CD4-positive, alpha-beta memory T cell (primary cell): Measurements from ENCODE around the gene ETV5. TPM values are rescaled to one million over a fixed set of nuclear protein-coding genes. Genes with fewer than 3 reads are reported as not detected.

Source experiments
- CTCF ChIA-PET: fragments of 350-600 bp; sonication (Branson Sonifier 250); formaldehyde crosslinking; loops from one replicate; lab custom pipeline; 2021; ENCODE audit warnings: inconsistent platforms; ENCODE audit not compliant: partially characterized antibody; lab: Charles Lee
- POLR2A ChIA-PET: fragments of 350-600 bp; sonication (Branson Sonifier 250); formaldehyde crosslinking; loops from one replicate; lab custom pipeline; 2021; ENCODE audit not compliant: partially characterized antibody; lab: Charles Lee
- DNase-seq, 5 donors: peaks; one replicate each; pipeline versions ENCODE4 v3.0.0 to v3.0.0-alpha.2; 2020 to 2022; ENCODE audit warnings: mixed read lengths in 1 of 5
- H3K27ac ChIP-seq: one replicate; pipeline ENCODE4 v1.7.0; 2013; ENCODE audit warnings: low read depth, low read length
- H3K27me3 ChIP-seq: 2 replicates; pipeline ENCODE4 v1.7.0; 2013; ENCODE audit warnings: mild to moderate bottlenecking, low read length, moderate library complexity; ENCODE audit not compliant: insufficient read depth
- H3K36me3 ChIP-seq: 2 replicates; pipeline ENCODE4 v1.7.0; 2013; ENCODE audit warnings: mild to moderate bottlenecking, low read length, moderate library complexity; ENCODE audit not compliant: insufficient read depth
- H3K4me1 ChIP-seq: 2 replicates; pipeline ENCODE4 v1.7.0; 2013; ENCODE audit warnings: mild to moderate bottlenecking, low read length, moderate library complexity; ENCODE audit not compliant: insufficient read depth
- H3K4me3 ChIP-seq, 2 donors: one replicate each; pipeline ENCODE4 v1.7.0; 2013; ENCODE audit warnings: low read length in 2 of 2, mild to moderate bottlenecking in 1 of 2
- H3K9me3 ChIP-seq, 2 donors: one replicate each; pipeline ENCODE4 v1.7.0; 2013; ENCODE audit warnings: low read length in 2 of 2, control low read depth in 1 of 2; ENCODE audit not compliant: control insufficient read depth in 1 of 2
- H3K27ac Mint-ChIP-seq, 7 donors: one replicate each; pipeline ENCODE4 v1.8.0; 2020 to 2021; ENCODE audit warnings: mixed read lengths in 7 of 7, mild to moderate bottlenecking in 6 of 7, inconsistent platforms in 3 of 7, moderate library complexity in 3 of 7
- H3K27me3 Mint-ChIP-seq, 2 donors: one replicate each; pipeline ENCODE4 v1.8.0; 2020 to 2021; ENCODE audit warnings: mixed read lengths in 2 of 2
- H3K36me3 Mint-ChIP-seq, 2 donors: one replicate each; pipeline ENCODE4 v1.8.0; 2020 to 2021; ENCODE audit warnings: mixed read lengths in 2 of 2, inconsistent platforms in 1 of 2, mild to moderate bottlenecking in 1 of 2
- H3K4me1 Mint-ChIP-seq, 4 donors: one replicate each; pipeline ENCODE4 v1.8.0; 2020 to 2021; ENCODE audit warnings: mixed read lengths in 4 of 4, mild to moderate bottlenecking in 1 of 4
- H3K4me3 Mint-ChIP-seq, 8 donors: one replicate each; pipeline ENCODE4 v1.8.0; 2020 to 2021; ENCODE audit warnings: mixed read lengths in 8 of 8, mild to moderate bottlenecking in 7 of 8, moderate library complexity in 6 of 8, inconsistent platforms in 3 of 8
- H3K9me3 Mint-ChIP-seq, 8 donors: one replicate each; pipeline ENCODE4 v1.8.0; 2020 to 2021; ENCODE audit warnings: mixed read lengths in 8 of 8, mild to moderate bottlenecking in 5 of 8, inconsistent platforms in 3 of 8, moderate library complexity in 1 of 8
- intact Hi-C: fragments of 100-400 bp; cut with micrococcal nuclease; formaldehyde crosslinking; loops from one replicate; pipeline ENCODE4 v1.15.1; 2023
- polyA plus RNA-seq, 2 donors: library from polyadenylated mRNA; unstranded; fragments of 300-500 nt; fragmentation: Illumina TruSeq; gene quantifications; one replicate each; pipeline ENCODE4 v1.2.3, GENCODE V29; 2021
- total RNA-seq, 2 experiments: library from RNA; stranded (reverse); gene quantifications; one replicate each; pipeline ENCODE4 v1.2.3, GENCODE V29; 2021

Gene ETV5
- total and polyA plus RNA-seq, 4 experiments from 2014 or later: 0.81 to 1.1 TPM; not detected in 2

GRCh38 chr3:185998136-185998535 is 110.8 kb downstream of the ETV5 start:
- Histone ChIP-seq H3K27ac (no peak overlapping the region), H3K27me3 (no peaks in the 10 kb centered on the region), H3K36me3 (no peaks in the 10 kb centered on the region), H3K4me3 (no peak overlapping the region), H3K4me1 (no peaks in the 10 kb centered on the region), H3K9me3 (no peaks in the 10 kb centered on the region)
- Mint-ChIP-seq H3K27ac (no peak overlapping the region), H3K4me3 (no peak overlapping the region), H3K9me3 (no peaks in the 10 kb centered on the region), H3K4me1 (no peaks in the 10 kb centered on the region), H3K27me3 (peaks cover 9 to 14% of the 10 kb centered on the region in 2 donors), H3K36me3 (no peaks in the 10 kb centered on the region)
- DNase-seq: no peak
- CTCF ChIA-PET: no interaction called here
- intact Hi-C loops: no loop called here
- POLR2A ChIA-PET: no interaction called here

DNA sequence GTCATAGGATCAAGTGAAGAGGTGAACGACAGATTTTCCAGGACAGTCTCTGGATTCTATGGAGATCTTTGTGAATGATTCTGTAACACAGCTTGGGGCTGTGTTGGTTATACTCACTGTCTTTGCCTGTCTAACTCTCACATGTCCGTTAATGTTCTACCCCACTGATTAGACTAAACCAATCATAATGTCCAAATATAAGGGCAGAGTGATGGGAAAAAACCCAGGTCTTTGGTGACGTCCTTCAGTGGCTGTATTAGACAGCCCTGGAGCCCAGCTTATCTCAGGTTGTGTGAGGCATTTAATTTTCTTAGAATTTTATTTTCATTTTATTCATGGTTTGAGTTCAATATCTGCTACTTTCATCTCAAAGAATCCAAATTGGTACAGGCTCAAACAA is 111.8 kb downstream of the ETV5 start:
- Histone ChIP-seq H3K27me3 (no peaks in the 10 kb centered on the region), H3K9me3 (no peaks in the 10 kb centered on the region), H3K4me1 (no peaks in the 10 kb centered on the region), H3K27ac (no peak overlapping the region), H3K4me3 (no peak overlapping the region), H3K36me3 (no peaks in the 10 kb centered on the region)
- no peak overlapping the region for H3K4me3 Mint-ChIP-seq
- H3K27me3 Mint-ChIP-seq: peaks cover 9 to 12% of the 10 kb centered on the region in 2 donors
- no peaks in the 10 kb centered on the region for H3K4me1 Mint-ChIP-seq
- no peaks in the 10 kb centered on the region for H3K9me3 Mint-ChIP-seq
- intact Hi-C loops: no loop called here
- no peaks in the 10 kb centered on the region for H3K36me3 Mint-ChIP-seq
- no peak for DNase-seq
- H3K27ac Mint-ChIP-seq: no peak overlapping the region
- ChIA-PET POLR2A (no interaction called here), CTCF (interaction anchor here (0.9 to 3.7 kb wide), 5 partner anchors 14 to 620 kb away, joined by 3 to 18 read pairs (median 4); no protein-coding TSS in a partner anchor)

Other genes starting within 250 kb of the ETV5 start
- 100 to 1,000 TPM; 179 to 181 TPM for gene TRA2B, start 171.1 kb downstream of the ETV5 start, total RNA-seq
- gene TRA2B, start 171.1 kb downstream of the ETV5 start, polyA plus RNA-seq: 100 to 1,000 TPM; 121 to 178 TPM